Natural killer cell (primary cell): Measurements from ENCODE around the gene ACR. TPM values are rescaled to one million over a fixed set of nuclear protein-coding genes. Genes with fewer than 3 reads are reported as not detected.
A peak's percentile ranks its signal among the peaks of the same experiment; 100 is the strongest.

ENCODE experiments used
- ATAC-seq, 3 donors: fragments of 150-1000 bp in 2 of 3; fragments of 200-7000 bp in 1 of 3; cut with Tn5 transposase; 1 replicate in 1 of 3; 2 replicates in 2 of 3; pipeline ENCODE4 v1.10.0; 2021; ENCODE audit warnings: mild to moderate bottlenecking in 2 of 3, moderate library complexity in 2 of 3
- DNase-seq, 2 donors: peaks; one replicate each; pipeline versions ENCODE4 v3.0.0 to v3.0.0-alpha.2; 2013 to 2021; ENCODE audit warnings: mixed read lengths in 1 of 2
- H3K27ac ChIP-seq: one replicate; pipeline ENCODE4 v1.5.1; 2013; ENCODE audit warnings: mild to moderate bottlenecking, low read length
- H3K27me3 ChIP-seq: one replicate; pipeline ENCODE4 v1.6.1; 2013; ENCODE audit warnings: low read length; ENCODE audit not compliant: control insufficient read depth, insufficient read depth
- H3K36me3 ChIP-seq: one replicate; pipeline ENCODE4 v1.6.1; 2013; ENCODE audit warnings: low read length; ENCODE audit not compliant: control insufficient read depth, insufficient read depth
- H3K4me1 ChIP-seq: one replicate; pipeline ENCODE4 v1.6.1; 2013; ENCODE audit warnings: low read length; ENCODE audit not compliant: control insufficient read depth, insufficient read depth
- H3K4me3 ChIP-seq: one replicate; pipeline ENCODE4 v1.5.1; 2013; ENCODE audit warnings: low read length
- H3K9me3 ChIP-seq: one replicate; pipeline ENCODE4 v1.6.1; 2013; ENCODE audit warnings: low read length; ENCODE audit not compliant: control insufficient read depth, insufficient read depth
- H3K27ac Mint-ChIP-seq, 2 donors: one replicate each; pipeline ENCODE4 v1.8.0; 2022; ENCODE audit warnings: mild to moderate bottlenecking in 2 of 2, mixed read lengths in 2 of 2, moderate library complexity in 1 of 2
- H3K27me3 Mint-ChIP-seq, 2 donors: one replicate each; pipeline ENCODE4 v1.8.0; 2022; ENCODE audit warnings: low read depth in 2 of 2, mixed read lengths in 2 of 2
- H3K36me3 Mint-ChIP-seq: one replicate; pipeline ENCODE4 v1.8.0; 2022; ENCODE audit warnings: mixed read lengths
- H3K4me1 Mint-ChIP-seq, 2 donors: one replicate each; pipeline ENCODE4 v1.8.0; 2022; ENCODE audit warnings: mixed read lengths in 2 of 2
- H3K4me3 Mint-ChIP-seq: one replicate; pipeline ENCODE4 v1.8.0; 2022; ENCODE audit warnings: mild to moderate bottlenecking, moderate library complexity, mixed read lengths
- H3K9me3 Mint-ChIP-seq, 2 donors: one replicate each; pipeline ENCODE4 v1.8.0; 2022; ENCODE audit warnings: mixed read lengths in 2 of 2
- WGBS: methylation state at CpG from one replicate; pipeline ENCODE4 v1.1.7; 2013; ENCODE audit warnings: missing lambda C conversion rate; ENCODE audit not compliant: insufficient coverage; 5-methylcytosine and 5-hydroxymethylcytosine counted together
- intact Hi-C: fragments of 100-400 bp; cut with micrococcal nuclease; formaldehyde crosslinking; loops from one replicate; pipeline ENCODE4 v1.14.2; 2022
- total RNA-seq, 4 donors: library from RNA; stranded (reverse); fragments of 120-200 nt in 1 of 4; gene quantifications; one replicate each; pipeline versions ENCODE4 v1.2.3 to v1.2.4, GENCODE V29; 2013 to 2022
- TF ChIP-seq, protein P1 (sequence below): fragments of 200-600 bp; IDR thresholded peaks from one replicate; pipeline ENCODE4 v1.8.0; 2022; ENCODE audit warnings: antibody characterized with exemption

Gene ACR
- total RNA-seq, 3 donors from 2014 or later (not counting 1 experiment from before 2014, with no cell fraction given) = not detected

DNA sequence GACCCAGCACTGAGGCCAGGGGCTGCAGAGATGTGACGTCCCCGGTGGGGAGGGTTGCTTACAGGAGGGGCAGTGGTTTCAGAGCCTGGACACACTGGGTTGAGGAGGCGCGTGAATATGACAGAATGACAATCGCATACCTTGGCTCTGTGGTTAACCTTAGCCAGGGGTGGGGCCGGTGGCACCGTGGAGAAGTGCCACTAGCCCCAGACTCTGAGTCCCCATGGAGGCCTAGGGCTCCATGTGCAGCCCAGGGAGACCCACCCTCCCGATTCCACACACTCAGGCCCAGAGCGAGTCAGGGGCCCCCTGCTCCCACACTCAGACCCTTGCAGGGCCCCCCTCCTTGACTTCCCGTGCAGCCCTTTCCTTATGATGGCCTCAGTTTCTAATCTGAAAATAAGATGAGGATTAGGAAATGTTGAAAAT, 3.6 kb upstream of the ACR start:
- DNase-seq = no peak
- WGBS = 52% methylated on average over 10 of the region's 10 CpGs
- H3K27ac Mint-ChIP-seq = peak overlapping the region in 1 of 2 donors; percentile 55
- peaks cover 9 to 12% of the 10 kb centered on the region in 2 donors for H3K27me3 Mint-ChIP-seq
- Histone ChIP-seq H3K9me3 (no peaks in the 10 kb centered on the region), H3K27ac (no peak overlapping the region), H3K27me3 (no peaks in the 10 kb centered on the region), H3K36me3 (no peaks in the 10 kb centered on the region), H3K4me3 (no peak overlapping the region), H3K4me1 (no peaks in the 10 kb centered on the region)
- ATAC-seq = no peak
- no peaks in the 10 kb centered on the region for H3K36me3 Mint-ChIP-seq
- peaks cover 5 to 11% of the 10 kb centered on the region in 2 donors for H3K4me1 Mint-ChIP-seq
- no peak overlapping the region for H3K4me3 Mint-ChIP-seq
- no peaks in the 10 kb centered on the region for H3K9me3 Mint-ChIP-seq
- intact Hi-C loops = no loop called here
- TF ChIP-seq, protein P1, sequence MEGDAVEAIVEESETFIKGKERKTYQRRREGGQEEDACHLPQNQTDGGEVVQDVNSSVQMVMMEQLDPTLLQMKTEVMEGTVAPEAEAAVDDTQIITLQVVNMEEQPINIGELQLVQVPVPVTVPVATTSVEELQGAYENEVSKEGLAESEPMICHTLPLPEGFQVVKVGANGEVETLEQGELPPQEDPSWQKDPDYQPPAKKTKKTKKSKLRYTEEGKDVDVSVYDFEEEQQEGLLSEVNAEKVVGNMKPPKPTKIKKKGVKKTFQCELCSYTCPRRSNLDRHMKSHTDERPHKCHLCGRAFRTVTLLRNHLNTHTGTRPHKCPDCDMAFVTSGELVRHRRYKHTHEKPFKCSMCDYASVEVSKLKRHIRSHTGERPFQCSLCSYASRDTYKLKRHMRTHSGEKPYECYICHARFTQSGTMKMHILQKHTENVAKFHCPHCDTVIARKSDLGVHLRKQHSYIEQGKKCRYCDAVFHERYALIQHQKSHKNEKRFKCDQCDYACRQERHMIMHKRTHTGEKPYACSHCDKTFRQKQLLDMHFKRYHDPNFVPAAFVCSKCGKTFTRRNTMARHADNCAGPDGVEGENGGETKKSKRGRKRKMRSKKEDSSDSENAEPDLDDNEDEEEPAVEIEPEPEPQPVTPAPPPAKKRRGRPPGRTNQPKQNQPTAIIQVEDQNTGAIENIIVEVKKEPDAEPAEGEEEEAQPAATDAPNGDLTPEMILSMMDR = no peak

DNA sequence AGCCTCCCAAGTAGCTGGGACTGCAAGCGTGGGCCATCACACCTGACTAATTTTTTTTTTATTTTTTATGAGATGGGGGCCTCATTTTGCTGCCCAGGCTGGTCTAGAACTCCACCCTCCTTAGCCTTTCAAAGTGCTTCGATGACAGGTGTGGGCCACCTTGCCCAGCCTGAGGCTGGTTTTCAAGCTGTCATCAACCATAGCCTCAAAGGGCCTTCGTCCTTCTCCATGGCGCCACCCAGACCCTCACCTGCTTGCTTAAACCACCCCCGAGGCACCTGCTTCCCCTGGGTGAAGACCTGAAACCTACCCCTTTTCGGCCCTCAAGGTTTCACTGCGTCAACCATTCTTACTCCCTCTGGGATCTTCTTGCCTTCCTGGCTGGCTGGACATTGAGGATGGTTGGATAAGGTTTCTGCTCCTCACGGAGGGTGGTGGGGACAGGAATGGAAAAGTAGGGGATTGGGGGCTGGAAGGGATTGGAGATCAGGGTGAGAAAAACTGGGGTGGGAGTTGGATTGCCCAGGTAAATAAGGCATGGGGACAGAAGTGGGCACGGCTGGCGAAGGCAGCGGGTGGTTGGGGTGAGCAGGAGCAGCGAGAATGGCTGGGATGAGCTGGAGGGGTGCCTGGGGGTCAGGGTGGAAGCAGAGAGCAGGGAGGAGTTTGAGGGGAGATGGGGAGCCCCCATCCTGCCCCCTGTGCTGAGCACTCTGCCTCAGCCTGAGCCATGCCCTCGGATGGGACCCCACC, 2.8 kb upstream of the ACR start:
- peak in 1 of 2 donors; percentile 1 for DNase-seq
- TF ChIP-seq, protein P1 = no peak

DNA sequence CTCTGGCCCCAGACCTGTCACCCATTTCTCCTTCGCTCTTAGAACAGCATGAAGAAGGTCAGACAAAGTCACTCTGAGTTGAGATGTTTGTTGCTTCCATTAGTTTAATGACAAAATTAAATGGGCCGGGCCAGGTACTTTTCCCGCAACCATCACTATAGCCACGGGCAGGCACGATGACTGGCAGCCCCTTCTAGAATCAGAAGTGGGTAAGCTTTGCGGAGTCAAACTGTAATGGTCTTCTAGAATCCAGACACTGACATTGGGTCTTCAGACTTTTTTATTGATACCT, 2.3 kb upstream of the ACR start:
- 91% methylated on average over 6 of the region's 6 CpGs for WGBS
- Histone ChIP-seq H3K27me3 (no peaks in the 10 kb centered on the region), H3K4me1 (no peaks in the 10 kb centered on the region), H3K4me3 (no peak overlapping the region), H3K27ac (no peak overlapping the region), H3K9me3 (no peaks in the 10 kb centered on the region), H3K36me3 (no peaks in the 10 kb centered on the region)
- DNase-seq (no peak), ATAC-seq (no peak)
- TF ChIP-seq, protein P1 = no peak
- Mint-ChIP-seq H3K27ac (no peak overlapping the region), H3K4me3 (no peak overlapping the region), H3K4me1 (peaks cover 5 to 11% of the 10 kb centered on the region in 2 donors), H3K9me3 (no peaks in the 10 kb centered on the region), H3K36me3 (no peaks in the 10 kb centered on the region), H3K27me3 (peaks cover 9 to 12% of the 10 kb centered on the region in 2 donors)
- intact Hi-C loops = no loop called here

More for the DNA sequence above, 2.8 kb upstream of the ACR start:
- Mint-ChIP-seq H3K27me3 (peaks cover 9 to 12% of the 10 kb centered on the region in 2 donors), H3K4me3 (no peak overlapping the region), H3K4me1 (peaks cover 5 to 11% of the 10 kb centered on the region in 2 donors), H3K27ac (no peak overlapping the region), H3K36me3 (no peaks in the 10 kb centered on the region), H3K9me3 (no peaks in the 10 kb centered on the region)
- H3K4me3 ChIP-seq = no peak overlapping the region
- no peaks in the 10 kb centered on the region for H3K9me3 ChIP-seq
- intact Hi-C loops = no loop called here
- H3K36me3 ChIP-seq = no peaks in the 10 kb centered on the region
- no peak overlapping the region for H3K27ac ChIP-seq
- WGBS = 90% methylated on average over 13 of the region's 13 CpGs
- H3K27me3 ChIP-seq = no peaks in the 10 kb centered on the region
- no peak for ATAC-seq
- H3K4me1 ChIP-seq = no peaks in the 10 kb centered on the region
